ENCODE results near the gene ASCC1.
A peak's percentile ranks its signal among the peaks of the same experiment; 100 is the strongest.

ASCC1 gene

DNA sequence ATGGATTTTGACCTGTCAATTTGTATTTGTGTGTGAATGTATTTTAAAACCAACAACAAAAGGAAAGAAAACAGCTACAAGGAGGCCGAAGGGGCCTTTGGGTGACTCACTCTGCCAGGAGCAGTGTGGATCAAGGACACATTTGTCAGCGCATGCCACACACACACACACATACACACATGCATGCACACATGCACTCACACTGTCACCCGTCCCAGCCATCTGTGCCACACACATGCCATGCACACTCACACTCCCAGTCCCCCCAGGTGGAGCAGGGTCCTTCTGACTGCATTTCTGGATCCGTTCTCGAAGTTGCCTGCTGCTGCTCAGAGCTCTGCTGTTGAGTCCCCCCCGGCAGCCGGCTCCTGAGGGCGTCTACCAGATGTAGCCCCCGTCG lies 153.7 kb downstream of the ASCC1 start:
- no peak for DNase-seq (ENCODE audit: low spot score)
- TF ChIP-seq, protein P1, sequence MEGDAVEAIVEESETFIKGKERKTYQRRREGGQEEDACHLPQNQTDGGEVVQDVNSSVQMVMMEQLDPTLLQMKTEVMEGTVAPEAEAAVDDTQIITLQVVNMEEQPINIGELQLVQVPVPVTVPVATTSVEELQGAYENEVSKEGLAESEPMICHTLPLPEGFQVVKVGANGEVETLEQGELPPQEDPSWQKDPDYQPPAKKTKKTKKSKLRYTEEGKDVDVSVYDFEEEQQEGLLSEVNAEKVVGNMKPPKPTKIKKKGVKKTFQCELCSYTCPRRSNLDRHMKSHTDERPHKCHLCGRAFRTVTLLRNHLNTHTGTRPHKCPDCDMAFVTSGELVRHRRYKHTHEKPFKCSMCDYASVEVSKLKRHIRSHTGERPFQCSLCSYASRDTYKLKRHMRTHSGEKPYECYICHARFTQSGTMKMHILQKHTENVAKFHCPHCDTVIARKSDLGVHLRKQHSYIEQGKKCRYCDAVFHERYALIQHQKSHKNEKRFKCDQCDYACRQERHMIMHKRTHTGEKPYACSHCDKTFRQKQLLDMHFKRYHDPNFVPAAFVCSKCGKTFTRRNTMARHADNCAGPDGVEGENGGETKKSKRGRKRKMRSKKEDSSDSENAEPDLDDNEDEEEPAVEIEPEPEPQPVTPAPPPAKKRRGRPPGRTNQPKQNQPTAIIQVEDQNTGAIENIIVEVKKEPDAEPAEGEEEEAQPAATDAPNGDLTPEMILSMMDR (IDR thresholded peaks at IDR 0.05; ENCODE audit: extremely low read depth, missing control alignments), result no peak

DNA sequence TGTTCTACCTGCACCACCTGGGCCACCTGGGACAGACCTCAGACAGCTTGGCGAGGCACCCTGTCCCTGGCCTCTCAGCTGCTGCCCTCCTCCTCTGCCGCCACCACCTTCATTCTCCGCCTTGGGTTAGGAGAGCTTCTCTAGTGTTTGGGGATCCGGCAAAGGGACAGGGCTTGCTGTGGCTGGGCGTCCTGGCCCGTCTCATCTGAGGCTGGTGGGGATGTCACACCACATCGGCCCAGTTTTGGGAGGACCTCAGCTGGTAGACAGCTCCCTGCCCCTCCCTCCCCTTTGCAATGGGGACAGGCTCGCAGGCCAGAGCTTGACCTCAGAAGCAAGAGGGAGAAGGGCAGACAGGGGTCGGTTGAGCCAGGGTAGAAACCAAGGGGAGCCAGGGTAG lies 154.1 kb downstream of the ASCC1 start:
- no peak for DNase-seq (ENCODE audit: low spot score)
- TF ChIP-seq, protein P1 (IDR thresholded peaks at IDR 0.05; ENCODE audit: extremely low read depth, missing control alignments), result no peak

DNA sequence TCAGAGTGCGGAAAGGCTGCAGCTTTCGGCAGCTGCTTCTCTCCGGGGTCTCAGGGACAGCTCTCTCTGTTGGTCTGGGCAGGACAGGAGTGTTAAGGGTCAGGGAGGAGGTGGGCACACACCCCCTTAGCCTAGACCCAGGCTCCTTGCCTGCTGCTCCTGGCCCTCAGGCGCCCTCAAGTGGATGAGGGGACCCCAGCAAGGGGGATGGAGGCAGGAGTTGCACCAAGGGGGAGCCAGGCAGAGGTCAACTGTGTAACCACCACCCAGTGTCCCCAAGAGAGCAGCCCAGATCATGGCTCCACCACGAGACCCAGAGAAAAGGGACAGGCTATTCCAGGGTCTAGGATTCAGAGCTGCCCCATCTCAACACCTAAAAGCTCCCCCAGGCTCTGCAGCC lies 154.6 kb downstream of the ASCC1 start:
- TF ChIP-seq, protein P1 (IDR thresholded peaks at IDR 0.05; ENCODE audit: extremely low read depth, missing control alignments), result peak; percentile 52
- peak; percentile 64 for DNase-seq (ENCODE audit: low spot score)

DNA sequence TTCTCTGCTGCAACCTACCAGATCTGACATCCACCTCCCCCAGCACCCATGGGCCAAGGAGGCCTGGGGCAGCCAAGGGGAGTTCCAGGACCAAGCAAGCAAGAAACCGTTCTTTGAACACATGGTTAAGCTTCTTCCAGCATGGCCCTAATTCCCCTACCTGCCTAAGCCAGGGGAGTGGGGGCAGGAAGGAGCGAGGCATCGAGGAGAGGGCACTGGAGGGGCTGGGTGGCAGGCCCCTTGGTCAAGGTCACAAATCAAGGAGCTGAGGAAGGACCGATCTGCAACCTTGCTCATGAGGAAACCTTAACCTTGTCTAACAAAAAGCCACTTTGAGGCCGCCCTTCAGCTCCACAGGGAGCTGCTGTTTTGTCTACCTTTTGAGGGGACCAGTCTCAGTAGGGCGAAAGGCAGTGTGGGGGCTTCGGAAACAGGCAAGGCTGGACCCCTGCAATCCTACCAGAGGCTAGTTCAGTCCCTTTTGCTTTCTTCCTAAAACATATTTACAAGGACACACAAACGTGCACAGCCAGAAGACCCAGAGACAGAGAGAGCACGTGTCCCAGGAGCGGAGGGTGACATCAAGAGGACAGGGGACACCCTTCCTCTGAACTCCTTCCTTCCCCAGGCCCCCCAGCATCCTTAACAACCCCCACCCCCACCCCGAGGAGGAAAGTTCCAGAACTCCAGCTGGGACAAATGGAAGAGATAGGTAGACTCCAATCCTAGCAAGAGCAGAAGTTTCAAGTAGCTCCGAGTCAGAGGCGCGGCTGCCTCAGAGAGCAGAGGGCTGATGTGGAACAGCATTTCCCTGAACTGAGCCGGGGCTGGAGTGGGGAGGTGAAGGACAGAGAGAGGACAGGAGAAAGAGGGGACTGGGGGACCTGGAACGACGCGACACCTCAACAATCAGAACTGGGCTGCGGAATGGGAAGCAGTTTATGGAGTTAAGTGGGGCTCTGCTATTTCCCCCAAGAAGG lies 155.9 kb downstream of the ASCC1 start:
- no peak for DNase-seq (ENCODE audit: low spot score)

DNA sequence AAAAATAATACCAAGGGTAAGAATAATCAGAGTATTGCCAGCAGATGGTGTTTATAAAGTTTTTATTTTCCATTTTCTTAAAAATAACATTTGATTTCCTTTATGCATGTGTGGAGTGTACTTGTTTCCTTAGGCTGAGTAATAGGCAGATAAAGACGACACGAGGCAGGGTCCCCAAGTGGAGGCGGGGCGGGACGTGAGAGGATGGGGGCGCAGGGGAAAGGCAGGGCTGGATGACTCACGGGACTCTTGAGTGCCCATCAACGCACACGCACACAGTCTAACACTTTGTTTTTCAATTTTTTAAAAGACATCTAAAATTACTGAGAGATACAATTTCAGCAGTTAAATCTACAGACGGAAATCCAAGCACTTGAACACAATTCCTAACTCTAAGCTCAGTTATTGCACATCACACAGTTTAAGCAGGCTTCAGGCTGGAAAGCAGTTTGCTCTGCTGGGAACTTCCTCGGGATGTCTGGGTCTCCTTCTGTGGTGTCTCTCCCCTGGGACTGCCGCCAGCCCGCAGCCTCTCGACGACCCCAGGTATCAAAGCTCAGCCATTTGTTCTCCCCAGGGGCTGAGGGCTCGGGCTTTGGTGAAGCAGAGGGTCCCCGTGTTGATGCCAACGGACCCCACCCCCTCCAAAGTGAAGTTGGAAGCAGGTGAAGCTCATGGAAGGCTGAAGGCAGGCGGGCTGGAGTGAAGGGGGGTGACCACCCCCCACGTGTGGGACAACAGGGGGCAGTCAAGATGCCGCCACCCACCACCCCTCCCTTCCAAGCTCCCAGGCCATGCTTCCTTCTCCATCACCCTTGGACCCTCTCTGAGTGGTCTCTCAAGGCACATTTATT lies 156.9 kb downstream of the ASCC1 start:
- TF ChIP-seq, protein P1 (IDR thresholded peaks at IDR 0.05; ENCODE audit: extremely low read depth, missing control alignments), result no peak
- DNase-seq (ENCODE audit: low spot score), result no peak

More for the DNA sequence above, 155.9 kb downstream of the ASCC1 start:
- TF ChIP-seq, protein P1 (IDR thresholded peaks at IDR 0.05; ENCODE audit: extremely low read depth, missing control alignments), result no peak

DNA sequence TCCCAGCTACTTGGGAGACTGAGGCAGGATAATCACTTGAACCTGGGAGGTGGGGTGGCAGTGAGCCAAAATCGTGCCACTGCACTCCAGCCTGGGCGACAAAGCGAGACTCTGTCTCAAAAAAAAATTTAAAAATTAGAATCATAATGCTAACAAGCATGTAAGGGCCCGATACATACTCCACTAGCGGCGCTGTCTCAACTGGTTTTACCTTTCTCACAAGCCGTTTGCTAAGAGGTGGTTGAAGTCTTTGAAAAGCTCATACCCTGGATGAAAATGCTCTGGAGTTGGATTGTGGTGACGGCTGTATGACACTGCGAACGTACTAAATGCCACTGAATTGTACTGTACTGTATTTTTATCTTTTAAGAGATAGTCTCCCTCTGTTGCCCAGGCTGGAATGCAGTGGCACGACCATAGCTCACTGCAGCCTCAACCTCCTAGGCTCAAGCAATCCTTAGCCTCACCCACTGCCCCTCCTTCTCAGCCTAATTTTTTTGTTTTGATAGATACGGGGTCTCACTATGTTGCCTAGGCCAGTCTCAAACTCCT lies 157.7 kb downstream of the ASCC1 start:
- TF ChIP-seq, protein P1 (IDR thresholded peaks at IDR 0.05; ENCODE audit: extremely low read depth, missing control alignments), result no peak
- no peak for DNase-seq (ENCODE audit: low spot score)

Data from GM20000 (cell line).